IMR-90 (cell line): ENCODE measurements around the gene OR2F1. TPM values are rescaled to one million over a fixed set of nuclear protein-coding genes. Genes with fewer than 3 reads are reported as not detected.

Source experiments
- ATAC-seq: fragments of 200-7000 bp; cut with Tn5 transposase; 2 replicates; pipeline ENCODE4 v1.9.1; 2020; ENCODE audit warnings: low read depth, mild to moderate bottlenecking, moderate library complexity
- Bru-seq: library from RNA; stranded (reverse); fragments of 400-500 nt; gene quantifications from one replicate; lab custom pipeline; 2021; lab: Mats Ljungman, UMichigan
- BruChase-seq, 2 experiments: library from RNA; stranded (reverse); fragments of 400-500 nt; gene quantifications; one replicate each; lab custom pipeline; 2021; lab: Mats Ljungman, UMichigan
- BruUV-seq: library from RNA; stranded (reverse); fragments of 400-500 nt; replicated peaks from 2 replicates; lab custom pipeline; 2021; lab: Mats Ljungman, UMichigan
- CTCF ChIA-PET: fragments of 300-600 bp; formaldehyde crosslinking; extraction: SDS; loops from one replicate; lab custom pipeline; 2021; ENCODE audit warnings: antibody characterized with exemption; lab: Yijun Ruan, JAX
- POLR2A ChIA-PET: fragments of 300-600 bp; sonication (Branson Sonifier 250); formaldehyde crosslinking; loops from one replicate; lab custom pipeline; 2022; ENCODE audit warnings: antibody characterized with exemption; ENCODE audit not compliant: unreplicated experiment; lab: Charles Lee
- DNase-seq: peaks from one replicate; pipeline ENCODE4 v3.0.0; 2013
- H2AFZ ChIP-seq: replicated peaks from 2 replicates; pipeline ENCODE3; 2013; ENCODE audit warnings: low read length, mild to moderate bottlenecking; ENCODE audit not compliant: poor library complexity
- H2AK5ac ChIP-seq: 2 replicates; pipeline ENCODE4 v1.6.1; 2013; ENCODE audit warnings: low read depth, low read length, inconsistent platforms
- H2AK9ac ChIP-seq: replicated peaks from 2 replicates; pipeline ENCODE3; 2013; ENCODE audit warnings: mild to moderate bottlenecking, low read depth, low read length, moderate library complexity; ENCODE audit not compliant: poor library complexity
- H2BK120ac ChIP-seq: 2 replicates; pipeline ENCODE4 v1.6.1; 2013; ENCODE audit warnings: low read depth, low read length, inconsistent platforms
- H2BK15ac ChIP-seq: 3 replicates; pipeline ENCODE4 v1.6.1; 2013; ENCODE audit warnings: low read depth, low read length, inconsistent platforms
- H2BK20ac ChIP-seq: 2 replicates; pipeline ENCODE4 v1.6.1; 2013; ENCODE audit warnings: low read depth, mild to moderate bottlenecking, inconsistent platforms, low read length, moderate library complexity
- H2BK5ac ChIP-seq: 2 replicates; pipeline ENCODE4 v1.6.1; 2013; ENCODE audit warnings: mild to moderate bottlenecking, low read depth, low read length, inconsistent platforms; ENCODE audit not compliant: poor library complexity, severe bottlenecking
- H3K14ac ChIP-seq: replicated peaks from 2 replicates; pipeline ENCODE4 v1.6.1; 2013; ENCODE audit warnings: low read depth, low read length, inconsistent platforms
- H3K18ac ChIP-seq: 2 replicates; pipeline ENCODE4 v1.6.1; 2013; ENCODE audit warnings: low read depth, low read length, control low read depth
- H3K23ac ChIP-seq: 2 replicates; pipeline ENCODE4 v1.6.1; 2013; ENCODE audit warnings: low read depth, low read length, inconsistent platforms
- H3K27ac ChIP-seq: 2 replicates; pipeline ENCODE4 v1.5.1; 2013; ENCODE audit warnings: mild to moderate bottlenecking, control low read depth, low read length; ENCODE audit not compliant: insufficient read depth
- H3K27me3 ChIP-seq: 2 replicates; pipeline ENCODE4 v1.6.1; 2013; ENCODE audit warnings: low read length; ENCODE audit not compliant: control insufficient read depth, insufficient read depth
- H3K36me3 ChIP-seq: 2 replicates; pipeline ENCODE4 v1.6.1; 2013; ENCODE audit warnings: low read length, mixed read lengths; ENCODE audit not compliant: control insufficient read depth, insufficient read depth
- H3K4ac ChIP-seq: 2 replicates; pipeline ENCODE4 v1.6.1; 2013; ENCODE audit warnings: low read depth, low read length, inconsistent platforms
- H3K4me1 ChIP-seq: 2 replicates; pipeline ENCODE4 v1.6.1; 2013; ENCODE audit warnings: low read length, mixed read lengths; ENCODE audit not compliant: control insufficient read depth, insufficient read depth
- H3K4me2 ChIP-seq: 2 replicates; pipeline ENCODE4 v1.6.1; 2013; ENCODE audit warnings: low read depth, mild to moderate bottlenecking, control low read depth, low read length, moderate library complexity
- H3K4me3 ChIP-seq: 2 replicates; pipeline ENCODE4 v1.5.1; 2013; ENCODE audit warnings: low read depth, mild to moderate bottlenecking, control low read depth, low read length, moderate library complexity; ENCODE audit not compliant: insufficient read depth
- H3K56ac ChIP-seq: 2 replicates; pipeline ENCODE4 v1.6.1; 2013; ENCODE audit warnings: low read length, inconsistent platforms; ENCODE audit not compliant: insufficient read depth; ENCODE audit errors: extremely low read depth
- H3K79me1 ChIP-seq, 2 experiments: 2 replicates each; pipeline ENCODE4 v1.6.1; 2013; ENCODE audit warnings: low read length in 2 of 2, inconsistent platforms in 1 of 2, low read depth in 1 of 2
- H3K9ac ChIP-seq: 2 replicates; pipeline ENCODE4 v1.6.1; 2013; ENCODE audit warnings: low read depth, low read length, control low read depth
- H3K9me1 ChIP-seq: 2 replicates; pipeline ENCODE4 v1.6.1; 2013; ENCODE audit warnings: low read length, inconsistent platforms; ENCODE audit not compliant: insufficient read depth
- H3K9me3 ChIP-seq: 2 replicates; pipeline ENCODE4 v1.6.1; 2013; ENCODE audit warnings: low read length; ENCODE audit not compliant: control insufficient read depth, insufficient read depth
- H4K20me1 ChIP-seq: 2 replicates; pipeline ENCODE4 v1.6.1; 2013; ENCODE audit warnings: low read length, inconsistent platforms; ENCODE audit not compliant: insufficient read depth
- H4K5ac ChIP-seq: 2 replicates; pipeline ENCODE4 v1.6.1; 2013; ENCODE audit warnings: mild to moderate bottlenecking, low read depth, low read length, control low read depth
- H4K8ac ChIP-seq, 2 experiments: 2 replicates each; pipeline ENCODE4 v1.6.1; 2013; ENCODE audit warnings: low read depth in 2 of 2, low read length in 2 of 2, control low read depth in 1 of 2, inconsistent platforms in 1 of 2
- H4K91ac ChIP-seq: 2 replicates; pipeline ENCODE4 v1.6.1; 2013; ENCODE audit warnings: low read depth, low read length, inconsistent platforms; ENCODE audit not compliant: insufficient read depth
- CEBPB ChIP-seq: IDR thresholded peaks from 2 replicates; pipeline ENCODE4 v1.6.1; 2012; ENCODE audit warnings: low read depth, low read length, improper control_type of control experiment
- CHD1 ChIP-seq: IDR thresholded peaks from 2 replicates; pipeline ENCODE4 v1.6.1; 2012; ENCODE audit warnings: low read depth, low read length, improper control_type of control experiment
- CTCF ChIP-seq: conservative IDR thresholded peaks from 2 replicates; pipeline ENCODE4 v1.5.1; 2012; ENCODE audit warnings: mild to moderate bottlenecking, low read depth, low read length, improper control_type of control experiment
- ELK1 ChIP-seq: fragments of 150-350 bp; IDR thresholded peaks from 2 replicates; pipeline ENCODE4 v1.6.1; 2016; ENCODE audit warnings: low read depth, mild to moderate bottlenecking, low read length, moderate library complexity, borderline replicate concordance
- FOS ChIP-seq: fragments of 150-350 bp; IDR thresholded peaks from 2 replicates; pipeline ENCODE4 v1.6.1; 2016; ENCODE audit warnings: low read depth, low read length
- MAZ ChIP-seq: IDR thresholded peaks from 2 replicates; pipeline ENCODE4 v1.6.1; 2012; ENCODE audit warnings: low read depth, mild to moderate bottlenecking, low read length, improper control_type of control experiment, moderate library complexity, borderline replicate concordance
- NFE2L2 ChIP-seq: fragments of 150-350 bp; IDR thresholded peaks from 2 replicates; pipeline ENCODE4 v1.6.1; 2016; ENCODE audit warnings: low read depth, mild to moderate bottlenecking, low read length
- RAD21 ChIP-seq: IDR thresholded peaks from 2 replicates; pipeline ENCODE4 v1.6.1; 2012; ENCODE audit warnings: low read length, improper control_type of control experiment
- RCOR1 ChIP-seq: IDR thresholded peaks from 2 replicates; pipeline ENCODE4 v1.6.1; 2012; ENCODE audit warnings: mild to moderate bottlenecking, low read length, improper control_type of control experiment; ENCODE audit not compliant: insufficient replicate concordance
- USF2 ChIP-seq: fragments of 150-350 bp; IDR thresholded peaks from 2 replicates; pipeline ENCODE4 v1.6.1; 2017; ENCODE audit warnings: mild to moderate bottlenecking, antibody characterized with exemption, low read length, low read depth
- WGBS, 2 experiments: methylation state at CpG; one replicate each; pipeline versions ENCODE4 v1.1.5 to v1.1.7; 2013; ENCODE audit warnings: missing lambda C conversion rate in 2 of 2; ENCODE audit not compliant: insufficient read length in 1 of 2; ENCODE audit errors: extremely low coverage in 2 of 2; 5-methylcytosine and 5-hydroxymethylcytosine counted together
- dilution Hi-C: fragments of 300-500 bp; cut with HindIII; formaldehyde crosslinking; loops from one replicate; pipeline ENCODE4 v1.14.3; 2018; ENCODE audit warnings: low sequenced_read_pairs; ENCODE audit not compliant: unreplicated experiment
- in situ Hi-C: fragments of 300-500 bp; cut with MboI; formaldehyde crosslinking; loops from 3 replicates; pipeline ENCODE4 v1.14.3; 2019; ENCODE audit warnings: low sequenced_read_pairs, inconsistent platforms, mixed read lengths
- intact Hi-C: fragments of 100-400 bp; cut with micrococcal nuclease; formaldehyde crosslinking; loops from 2 replicates; pipeline ENCODE4 v1.10.0; 2022
- long read RNA-seq: library from polyadenylated mRNA; unstranded; transcript quantifications from one replicate; pipeline ENCODE4 v2.0.0, GENCODE V29; 2021; ENCODE audit not compliant: unreplicated experiment
- polyA plus RNA-seq, 3 experiments: library from polyadenylated mRNA; depleted of rRNA; stranded (reverse); fragments of >200 nt; gene quantifications; 2 replicates each; pipeline ENCODE4 v1.2.3, GENCODE V29; 2012; ENCODE audit warnings: low replicate concordance in 1 of 3
- total RNA-seq: library from RNA; depleted of rRNA; stranded (reverse); fragments of >200 nt; gene quantifications from 2 replicates; pipeline ENCODE4 v1.2.3, GENCODE V29; 2012; rRNA removed

Gene OR2F1, protein sequence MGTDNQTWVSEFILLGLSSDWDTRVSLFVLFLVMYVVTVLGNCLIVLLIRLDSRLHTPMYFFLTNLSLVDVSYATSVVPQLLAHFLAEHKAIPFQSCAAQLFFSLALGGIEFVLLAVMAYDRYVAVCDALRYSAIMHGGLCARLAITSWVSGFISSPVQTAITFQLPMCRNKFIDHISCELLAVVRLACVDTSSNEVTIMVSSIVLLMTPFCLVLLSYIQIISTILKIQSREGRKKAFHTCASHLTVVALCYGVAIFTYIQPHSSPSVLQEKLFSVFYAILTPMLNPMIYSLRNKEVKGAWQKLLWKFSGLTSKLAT
- not detected in 2 replicates for total RNA-seq
- not detected in 2 replicates for polyA plus RNA-seq (2012; rRNA removed)
- not detected in 2 replicates for polyA plus RNA-seq (2012; cell fraction: cytosol; rRNA removed)
- not detected in 2 replicates for polyA plus RNA-seq (2012; cell fraction: nucleus; rRNA removed; ENCODE audit: low replicate concordance)
- percentile 17 among the genes with signal in this experiment for Bru-seq, nascent RNA
- BruChase-seq, experiment 1, labeled RNA remaining after a 6-hour chase, result percentile 7 among the genes with signal in this experiment
- BruChase-seq, experiment 2, labeled RNA remaining after a 2-hour chase, result not detected
- long read RNA-seq, result 0 reads

DNA sequence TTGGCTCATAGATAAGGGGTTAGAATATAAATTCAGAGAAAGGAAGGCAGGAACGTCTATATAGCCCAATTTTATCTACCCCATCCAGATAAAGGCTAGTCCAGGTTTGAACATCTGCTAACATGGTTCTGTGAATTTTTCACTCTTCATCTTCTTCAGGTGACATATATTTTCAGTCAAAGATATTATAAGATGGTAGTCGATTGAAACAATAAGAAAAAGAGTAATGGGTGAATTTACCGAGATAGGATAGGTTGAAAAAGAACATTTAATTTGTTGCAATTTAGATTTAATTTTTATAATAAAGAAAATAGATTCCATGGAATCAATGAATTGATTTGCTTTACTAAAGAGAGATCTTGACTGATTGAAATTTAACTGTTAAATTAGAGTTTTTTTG is at the start of gene OR2F1:
Gene OR2F1 (plus strand): TSS at position 301 of the 400 bp plus-strand sequence. CDS start 5,127 bp downstream, outside the sequence.
- Histone ChIP-seq H3K27me3 (peaks cover 3% of the 10 kb centered on the region; the same call in 1 of the 2 replicates), H3K4me1 (peaks cover 3% of the 10 kb centered on the region; the same call in 1 of the 2 replicates), H3K36me3 (no peaks in the 10 kb centered on the region), H4K5ac (no peak within 1 kb of the TSS), H3K79me1 (no peaks in the 10 kb centered on the region), H3K4me3 (no peak within 1 kb of the TSS), H2BK120ac (no peak within 1 kb of the TSS), H3K4me2 (peak within 1 kb of the TSS; percentile 56), H3K18ac (0 out of 2 replicates have a peak within 1 kb of the TSS, but pooled peaks have one; percentile 4), H3K9me1 (no peaks in the 10 kb centered on the region), H4K20me1 (no peaks in the 10 kb centered on the region), H2BK5ac (no peak within 1 kb of the TSS), H2BK20ac (no peak within 1 kb of the TSS; the same call in 1 of the 2 replicates), H3K14ac (no peak within 1 kb of the TSS), H3K9me3 (no peaks in the 10 kb centered on the region), H2AK9ac (no peak within 1 kb of the TSS), H3K4ac (no peak within 1 kb of the TSS), H4K91ac (no peak within 1 kb of the TSS), H2AK5ac (no peak within 1 kb of the TSS), H3K23ac (no peak within 1 kb of the TSS), H2BK15ac (no peak within 1 kb of the TSS), H3K56ac (no peak within 1 kb of the TSS), H2AFZ (no peak within 1 kb of the TSS), H3K27ac (no peak within 1 kb of the TSS), H3K9ac (no peak within 1 kb of the TSS), H4K8ac (no peak within 1 kb of the TSS)
- intact Hi-C loops (loop anchor here (5.0 kb wide), 1 partner anchor 33 kb away; no protein-coding TSS in a partner anchor), dilution Hi-C loops (no loop called here), in situ Hi-C loops (no loop called here)
- no peak for ATAC-seq
- TF ChIP-seq RCOR1 (no peak), CEBPB (no peak), RAD21 (no peak), CHD1 (no peak), CTCF (no peak), MAZ (no peak), FOS (no peak), NFE2L2 (no peak), USF2 (no peak), ELK1 (no peak)
- BruUV-seq, result no TSS peak
- no peak for DNase-seq
- no CpG with 5 or more reads among the region's 3 CpGs for WGBS, 2 experiments
- CTCF ChIA-PET, result no interaction called here
- POLR2A ChIA-PET, result no interaction called here
